GM23338 (cell line): ENCODE data around the gene SLC13A3. TPM values are rescaled to one million over a fixed set of nuclear protein-coding genes. Genes with fewer than 3 reads are reported as not detected.

Source experiments
- ATAC-seq: fragments of 200-7000 bp; cut with Tn5 transposase; 3 replicates; pipeline ENCODE4 v1.9.1; 2020
- DNase-seq: peaks from one replicate; pipeline ENCODE4 v3.0.0-alpha.2; 2015; ENCODE audit warnings: low spot score
- H2AFZ ChIP-seq: fragments of 200-600 bp; sonication (generic); 2 replicates; pipeline ENCODE4 v1.8.0; 2016; ENCODE audit warnings: antibody characterized with exemption, mild to moderate bottlenecking, moderate library complexity
- H3F3A ChIP-seq: fragments of 200-600 bp; sonication (generic); replicated peaks from 2 replicates; pipeline ENCODE4 v1.8.0; 2017; ENCODE audit warnings: antibody characterized with exemption, mixed run types, low read depth
- H3K27ac ChIP-seq: fragments of 200-600 bp; sonication (generic); 2 replicates; pipeline ENCODE4 v1.6.1; 2016; ENCODE audit warnings: low read depth
- H3K27me3 ChIP-seq: fragments of 200-600 bp; sonication (generic); 2 replicates; pipeline ENCODE4 v1.8.0; 2016; ENCODE audit warnings: mild to moderate bottlenecking, mixed run types, moderate library complexity; ENCODE audit not compliant: insufficient read depth
- H3K36me3 ChIP-seq: fragments of 200-600 bp; sonication (generic); 2 replicates; pipeline ENCODE4 v1.8.0; 2016; ENCODE audit warnings: mild to moderate bottlenecking; ENCODE audit not compliant: insufficient read depth
- H3K4me1 ChIP-seq: fragments of 200-600 bp; sonication (generic); 2 replicates; pipeline ENCODE4 v1.8.0; 2016; ENCODE audit warnings: mild to moderate bottlenecking, moderate library complexity; ENCODE audit not compliant: insufficient read depth
- H3K4me2 ChIP-seq: fragments of 200-600 bp; sonication (generic); 2 replicates; pipeline ENCODE4 v1.7.1; 2017; ENCODE audit warnings: mixed run types
- H3K4me3 ChIP-seq: fragments of 200-600 bp; sonication (generic); 2 replicates; pipeline ENCODE4 v1.6.1; 2016; ENCODE audit warnings: mixed run types
- H3K79me2 ChIP-seq: fragments of 200-600 bp; sonication (generic); replicated peaks from 2 replicates; pipeline ENCODE4 v1.8.0; 2017; ENCODE audit warnings: mild to moderate bottlenecking; ENCODE audit not compliant: insufficient read depth
- H3K9me2 ChIP-seq: fragments of 200-600 bp; sonication (generic); 2 replicates; pipeline ENCODE4 v1.8.0; 2017; ENCODE audit not compliant: insufficient read depth
- H4K20me1 ChIP-seq: fragments of 200-600 bp; sonication (generic); replicated peaks from 2 replicates; pipeline ENCODE4 v1.8.0; 2017; ENCODE audit warnings: mild to moderate bottlenecking; ENCODE audit not compliant: insufficient read depth
- H3K27ac Mint-ChIP-seq: 2 replicates; pipeline ENCODE4 v1.8.0; 2020; ENCODE audit warnings: inconsistent platforms, mild to moderate bottlenecking, moderate library complexity, mixed read lengths
- H3K27me3 Mint-ChIP-seq: 3 replicates; pipeline ENCODE4 v1.8.0; 2022; ENCODE audit warnings: low read depth, mild to moderate bottlenecking, moderate library complexity, mixed read lengths, inconsistent platforms; ENCODE audit not compliant: insufficient read depth, poor library complexity
- H3K36me3 Mint-ChIP-seq: 3 replicates; pipeline ENCODE4 v1.8.0; 2021; ENCODE audit warnings: low read depth, mild to moderate bottlenecking, inconsistent platforms, moderate library complexity, mixed read lengths
- H3K4me1 Mint-ChIP-seq: 3 replicates; pipeline ENCODE4 v1.8.0; 2020; ENCODE audit warnings: mild to moderate bottlenecking, inconsistent platforms, mixed read lengths
- H3K4me3 Mint-ChIP-seq: 3 replicates; pipeline ENCODE4 v1.8.0; 2021; ENCODE audit warnings: moderate library complexity, mild to moderate bottlenecking, inconsistent platforms, mixed read lengths
- H3K9me3 Mint-ChIP-seq: 3 replicates; pipeline ENCODE4 v1.8.0; 2020; ENCODE audit warnings: moderate library complexity, mild to moderate bottlenecking, inconsistent platforms, mixed read lengths
- CREB1 ChIP-seq: fragments of 250-450 bp; sonication (Bioruptor Pico); IDR thresholded peaks from 2 replicates; pipeline ENCODE4 v1.5.0; 2020; ENCODE audit warnings: low read depth, mild to moderate bottlenecking, moderate library complexity
- ETS1 ChIP-seq: IDR thresholded peaks from 2 replicates; pipeline ENCODE4 v1.6.1; 2016; ENCODE audit warnings: antibody characterized with exemption
- EZH2 ChIP-seq: fragments of 200-600 bp; sonication (generic); IDR thresholded peaks from one replicate; pipeline ENCODE4 v1.8.0; 2017; ENCODE audit warnings: antibody characterized with exemption, mild to moderate bottlenecking, low read depth; ENCODE audit not compliant: unreplicated experiment
- EZH2phosphoT487 ChIP-seq: fragments of 200-600 bp; sonication (generic); IDR thresholded peaks from one replicate; pipeline ENCODE4 v1.8.1; 2018; ENCODE audit warnings: antibody characterized with exemption; ENCODE audit not compliant: unreplicated experiment
- JUNB ChIP-seq: IDR thresholded peaks from one replicate; pipeline ENCODE4 v1.6.1; 2016; ENCODE audit warnings: antibody characterized with exemption; ENCODE audit not compliant: unreplicated experiment
- NANOG ChIP-seq: IDR thresholded peaks from 2 replicates; pipeline ENCODE4 v1.6.1; 2016; ENCODE audit warnings: antibody characterized with exemption, borderline replicate concordance
- POLR2AphosphoS5 ChIP-seq: IDR thresholded peaks from 2 replicates; pipeline ENCODE4 v1.6.1; 2016; ENCODE audit warnings: antibody characterized with exemption, low read depth
- REST ChIP-seq: IDR thresholded peaks from one replicate; pipeline ENCODE4 v1.6.1; 2018; ENCODE audit warnings: antibody characterized with exemption; ENCODE audit not compliant: unreplicated experiment
- STAT1 ChIP-seq: IDR thresholded peaks from one replicate; pipeline ENCODE4 v1.6.1; 2016; ENCODE audit warnings: antibody characterized with exemption; ENCODE audit not compliant: unreplicated experiment
- ZNF114 ChIP-seq: fragments of 250-450 bp; sonication (Bioruptor Pico); IDR thresholded peaks from 2 replicates; pipeline ENCODE4 v1.5.0; 2020; ENCODE audit warnings: mild to moderate bottlenecking, moderate library complexity
- ZNF331 ChIP-seq: fragments of 250-450 bp; sonication (Bioruptor Pico); IDR thresholded peaks from 2 replicates; pipeline ENCODE4 v1.5.0; 2020; ENCODE audit warnings: low read depth, mild to moderate bottlenecking, moderate library complexity
- ZNF462 ChIP-seq: fragments of 250-450 bp; sonication (Bioruptor Pico); IDR thresholded peaks from 2 replicates; pipeline ENCODE4 v1.5.0; 2020; ENCODE audit warnings: mild to moderate bottlenecking, moderate library complexity
- polyA plus RNA-seq: library from polyadenylated mRNA; unstranded; fragments of >200 nt; fragmentation: Nextera tagmentation; extraction: Ambion mirVana; gene quantifications from 2 replicates; pipeline ENCODE4 v1.2.1, GENCODE V29; 2016
- total RNA-seq: library from RNA; depleted of rRNA; stranded (reverse); fragments of >200 nt; shearing (Covaris generic); gene quantifications from 2 replicates; pipeline ENCODE4 v1.2.3, GENCODE V29; 2014
- TF ChIP-seq, protein P1 (sequence below), 2 experiments: fragments of 200-600 bp in 1 of 2; sonication (generic) in 1 of 2; conservative IDR thresholded peaks; 2 replicates each; pipeline versions ENCODE4 v1.5.1 to v1.6.1; 2016 to 2017; ENCODE audit warnings: antibody characterized with exemption in 2 of 2, low read depth in 2 of 2, mild to moderate bottlenecking in 2 of 2, moderate library complexity in 1 of 2

The SLC13A3 gene
- total and polyA plus RNA-seq, 2 experiments from 2014 or later, result 8.6 to 9.1 TPM

DNA sequence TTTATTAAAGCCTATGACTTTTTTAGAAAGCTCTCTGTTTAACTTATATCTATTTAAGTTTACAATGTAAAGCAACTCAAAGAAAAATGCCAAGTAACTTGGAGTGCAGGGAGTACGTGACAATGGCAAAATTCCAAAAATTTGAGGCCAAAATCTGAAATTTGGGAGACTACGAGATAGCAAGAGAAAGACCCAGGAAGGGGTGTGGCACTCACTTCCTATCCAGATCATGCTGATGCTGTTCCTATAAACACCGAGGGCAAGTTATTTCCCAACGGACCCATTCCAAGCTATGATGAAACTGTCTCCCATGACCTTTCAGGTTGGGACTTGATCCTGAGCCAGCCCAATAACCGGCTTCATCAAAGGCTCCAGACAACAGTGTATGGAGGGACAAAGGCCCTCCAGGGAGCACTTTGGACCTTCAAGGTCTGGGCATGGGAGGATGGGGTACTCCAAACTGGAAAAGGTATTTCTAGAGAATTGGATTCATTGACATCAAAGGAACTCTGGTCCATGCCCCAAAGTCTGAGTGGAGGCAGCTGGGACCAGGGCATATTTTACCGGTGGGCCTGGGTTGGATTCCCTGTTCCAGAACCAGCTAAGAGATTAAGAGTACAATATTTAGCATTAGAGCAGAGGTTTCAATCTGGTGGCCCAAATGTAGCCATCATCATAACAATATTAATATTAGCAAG, 15.7 kb upstream of the SLC13A3 start:
- H3K4me1 Mint-ChIP-seq, result peaks cover 1% of the 10 kb centered on the region; the same call in 1 of the 3 replicates
- Histone ChIP-seq H2AFZ (no peak overlapping the region), H3K27me3 (no peaks in the 10 kb centered on the region), H3K4me3 (no peak overlapping the region), H3K4me1 (no peaks in the 10 kb centered on the region), H3K27ac (no peak overlapping the region), H3K36me3 (no peaks in the 10 kb centered on the region), H3F3A (no peaks in the 10 kb centered on the region), H3K4me2 (no peak overlapping the region), H3K79me2 (no peaks in the 10 kb centered on the region), H3K9me2 (0 out of 2 replicates have a peak, but pooled peaks cover 4% of the 10 kb centered on the region), H4K20me1 (no peaks in the 10 kb centered on the region)
- ATAC-seq (no peak), DNase-seq (no peak)
- H3K27ac Mint-ChIP-seq, result no peak overlapping the region
- H3K27me3 Mint-ChIP-seq, result no peaks in the 10 kb centered on the region
- H3K36me3 Mint-ChIP-seq, result peaks cover 27% of the 10 kb centered on the region
- no peak for TF ChIP-seq ETS1
- TF ChIP-seq NANOG, result no peak
- TF ChIP-seq CREB1 (CRISPR knock-in tag), result no peak
- TF ChIP-seq, protein P1, sequence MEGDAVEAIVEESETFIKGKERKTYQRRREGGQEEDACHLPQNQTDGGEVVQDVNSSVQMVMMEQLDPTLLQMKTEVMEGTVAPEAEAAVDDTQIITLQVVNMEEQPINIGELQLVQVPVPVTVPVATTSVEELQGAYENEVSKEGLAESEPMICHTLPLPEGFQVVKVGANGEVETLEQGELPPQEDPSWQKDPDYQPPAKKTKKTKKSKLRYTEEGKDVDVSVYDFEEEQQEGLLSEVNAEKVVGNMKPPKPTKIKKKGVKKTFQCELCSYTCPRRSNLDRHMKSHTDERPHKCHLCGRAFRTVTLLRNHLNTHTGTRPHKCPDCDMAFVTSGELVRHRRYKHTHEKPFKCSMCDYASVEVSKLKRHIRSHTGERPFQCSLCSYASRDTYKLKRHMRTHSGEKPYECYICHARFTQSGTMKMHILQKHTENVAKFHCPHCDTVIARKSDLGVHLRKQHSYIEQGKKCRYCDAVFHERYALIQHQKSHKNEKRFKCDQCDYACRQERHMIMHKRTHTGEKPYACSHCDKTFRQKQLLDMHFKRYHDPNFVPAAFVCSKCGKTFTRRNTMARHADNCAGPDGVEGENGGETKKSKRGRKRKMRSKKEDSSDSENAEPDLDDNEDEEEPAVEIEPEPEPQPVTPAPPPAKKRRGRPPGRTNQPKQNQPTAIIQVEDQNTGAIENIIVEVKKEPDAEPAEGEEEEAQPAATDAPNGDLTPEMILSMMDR (conservative IDR thresholded peaks at IDR 0.05; ENCODE audit: low read depth in 2 of 2), result no peak
- no peak for TF ChIP-seq EZH2phosphoT487
- no peak for TF ChIP-seq ZNF114 (CRISPR knock-in tag)
- no peak for TF ChIP-seq ZNF462 (CRISPR knock-in tag)
- no peak for TF ChIP-seq STAT1
- no peak for TF ChIP-seq EZH2
- no peak for TF ChIP-seq POLR2AphosphoS5
- no peak for TF ChIP-seq ZNF331 (CRISPR knock-in tag)
- TF ChIP-seq REST, result no peak
- TF ChIP-seq JUNB, result no peak
- no peak overlapping the region for H3K4me3 Mint-ChIP-seq
- H3K9me3 Mint-ChIP-seq, result peaks cover 10% of the 10 kb centered on the region
